ENCODE results near the gene TSPAN14.

Gene TSPAN14

GRCh38 chr10:80501913-80502521, 47.9 kb downstream of the TSPAN14 start:
- peak overlapping the region; percentile 76 for H3K27ac ChIP-seq (replicated peaks)
- no peaks in the 10 kb centered on the region for H3K27me3 ChIP-seq (ENCODE audit: insufficient read depth, poor library complexity, severe bottlenecking)
- no peak overlapping the region for H3K4me3 ChIP-seq (replicated peaks; ENCODE audit: insufficient read depth, low read length)
- DNase-seq (ENCODE audit: low read depth in 1 of 2, low spot score in 1 of 2): no peak
- TF ChIP-seq SPI1 (IDR thresholded peaks at IDR 0.05; ENCODE audit: borderline replicate concordance, low read depth): no peak
- TF ChIP-seq REST (IDR thresholded peaks at IDR 0.05; ENCODE audit: insufficient replicate concordance, low read depth): no peak

- no peak for DNase-seq (ENCODE audit: low read depth in 1 of 2, low spot score in 1 of 2)
- Histone ChIP-seq H3K27ac (replicated peaks) (peak overlapping the region; percentile 76), H3K27me3 (ENCODE audit: insufficient read depth, poor library complexity, severe bottlenecking) (no peaks in the 10 kb centered on the region), H3K4me3 (replicated peaks; ENCODE audit: insufficient read depth, low read length) (no peak overlapping the region)
- TF ChIP-seq CTCF (IDR thresholded peaks at IDR 0.05; ENCODE audit: insufficient read depth, low read length) (no peak), SPI1 (IDR thresholded peaks at IDR 0.05; ENCODE audit: borderline replicate concordance, low read depth) (no peak), POLR2AphosphoS5 (IDR thresholded peaks at IDR 0.05; ENCODE audit: low read depth) (no peak), GABPA (IDR thresholded peaks at IDR 0.05; ENCODE audit: low read depth) (no peak), REST (IDR thresholded peaks at IDR 0.05; ENCODE audit: insufficient replicate concordance, low read depth) (no peak)
Observed at GRCh38 chr10:80502621-80503583, 48.8 kb downstream of the TSPAN14 start.

- Histone ChIP-seq H3K27ac (replicated peaks) (peak overlapping the region; percentile 61), H3K27me3 (ENCODE audit: insufficient read depth, poor library complexity, severe bottlenecking) (no peaks in the 10 kb centered on the region), H3K4me3 (replicated peaks; ENCODE audit: insufficient read depth, low read length) (no peak overlapping the region)
- TF ChIP-seq SPI1 (IDR thresholded peaks at IDR 0.05; ENCODE audit: borderline replicate concordance, low read depth) (no peak), POLR2AphosphoS5 (IDR thresholded peaks at IDR 0.05; ENCODE audit: low read depth) (no peak), CTCF (IDR thresholded peaks at IDR 0.05; ENCODE audit: insufficient read depth, low read length) (no peak), GABPA (IDR thresholded peaks at IDR 0.05; ENCODE audit: low read depth) (no peak), REST (IDR thresholded peaks at IDR 0.05; ENCODE audit: insufficient replicate concordance, low read depth) (no peak)
- no peak for DNase-seq (ENCODE audit: low read depth in 1 of 2, low spot score in 1 of 2)
Observed at GRCh38 chr10:80503584-80504157, 49.6 kb downstream of the TSPAN14 start.

Data from HL-60 (cell line).